Measurements from ENCODE around the gene CHTF18. TPM values are rescaled to one million over a fixed set of nuclear protein-coding genes. Genes with fewer than 3 reads are reported as not detected.
A peak's percentile ranks its signal among the peaks of the same experiment; 100 is the strongest.

Gene CHTF18
- total and polyA plus RNA-seq, 9 of the 15 experiments (the other 6 are each of a cell fraction or from before 2014, with no cell fraction given), result 2.5 to 123 (median 17.0) TPM

- TF ChIP-seq, protein P1, sequence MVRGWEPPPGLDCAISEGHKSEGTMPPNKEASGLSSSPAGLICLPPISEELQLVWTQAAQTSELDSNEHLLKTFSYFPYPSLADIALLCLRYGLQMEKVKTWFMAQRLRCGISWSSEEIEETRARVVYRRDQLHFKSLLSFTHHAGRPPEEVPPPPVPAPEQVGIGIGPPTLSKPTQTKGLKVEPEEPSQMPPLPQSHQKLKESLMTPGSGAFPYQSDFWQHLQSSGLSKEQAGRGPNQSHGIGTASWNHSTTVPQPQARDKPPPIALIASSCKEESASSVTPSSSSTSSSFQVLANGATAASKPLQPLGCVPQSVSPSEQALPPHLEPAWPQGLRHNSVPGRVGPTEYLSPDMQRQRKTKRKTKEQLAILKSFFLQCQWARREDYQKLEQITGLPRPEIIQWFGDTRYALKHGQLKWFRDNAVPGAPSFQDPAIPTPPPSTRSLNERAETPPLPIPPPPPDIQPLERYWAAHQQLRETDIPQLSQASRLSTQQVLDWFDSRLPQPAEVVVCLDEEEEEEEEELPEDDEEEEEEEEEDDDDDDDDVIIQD (CRISPR knock-in tag; IDR thresholded peaks at IDR 0.05), result no peak
- no peak for TF ChIP-seq BCOR (IDR thresholded peaks at IDR 0.05)
- no peak for TF ChIP-seq ESRRA (IDR thresholded peaks at IDR 0.05; ENCODE audit: borderline replicate concordance, low read depth)
- no peak for TF ChIP-seq ZNF778 (CRISPR knock-in tag; IDR thresholded peaks at IDR 0.05)
- no peak for TF ChIP-seq ZNF347 (CRISPR knock-in tag; IDR thresholded peaks at IDR 0.05; ENCODE audit: low read depth)
Measured at GRCh38 chr16:835373-835772, 47.0 kb downstream of the CHTF18 start (continued).

- no peak for FAIRE-seq
- ChIA-PET CTCF (ENCODE audit: low intra/inter-chr PET ratio) (no interaction called here), POLR2A (no interaction called here)
- TF ChIP-seq ZNF280A (IDR thresholded peaks at IDR 0.05; ENCODE audit: low read depth, partially characterized antibody), result peak; percentile 76
- peak; percentile 47; the same call in 1 of the 2 replicates for TF ChIP-seq TRIM28 (IDR thresholded peaks at IDR 0.05)
- 0 out of 2 replicates have a peak, but pooled peaks have one; percentile 38 for TF ChIP-seq ZNF316 (IDR thresholded peaks at IDR 0.05)
- no peak for TF ChIP-seq BRF2 (IDR thresholded peaks at IDR 0.05; ENCODE audit: borderline replicate concordance, insufficient read depth, insufficient read length)
- TF ChIP-seq ZNF239 (CRISPR knock-in tag; IDR thresholded peaks at IDR 0.05), result peak; percentile 93
- TF ChIP-seq CBX3 (IDR thresholded peaks at IDR 0.05; ENCODE audit: borderline replicate concordance in 1 of 2, low read length in 2 of 2), result peak in 1 of 2 experiments; percentile 94; a peak in 2 of 3 replicates
- TF ChIP-seq SIRT6 (IDR thresholded peaks at IDR 0.05; ENCODE audit: low read depth, low read length), result no peak
- peak in 1 of 3 experiments; percentile 18 for TF ChIP-seq YY1 (IDR thresholded peaks at IDR 0.05; ENCODE audit: borderline replicate concordance in 1 of 3, control insufficient read depth in 1 of 3, extremely low read depth in 1 of 3, insufficient read depth in 3 of 3, insufficient read length in 1 of 3, insufficient replicate concordance in 2 of 3, low read depth in 1 of 3, low read length in 2 of 3)
- no peak for TF ChIP-seq ZNF444 (CRISPR knock-in tag; IDR thresholded peaks at IDR 0.05)
- TF ChIP-seq CREBBP (IDR thresholded peaks at IDR 0.05; ENCODE audit: low read depth, low read length), result no peak
- peak; percentile 63; the same call in 1 of the 2 replicates for TF ChIP-seq CBX5 (IDR thresholded peaks at IDR 0.05; ENCODE audit: borderline replicate concordance, low read depth)
- TF ChIP-seq ZNF644 (tag; IDR thresholded peaks at IDR 0.05; ENCODE audit: low read depth), result no peak
- TF ChIP-seq ZNF507 (tag; conservative IDR thresholded peaks at IDR 0.05), result 0 out of 2 replicates have a peak, but pooled peaks have one; percentile 37
- BruUV-seq (replicated peaks), result no TSS peak
- Histone ChIP-seq H3K4me3 (no peak overlapping the region), H3K9ac (ENCODE audit: insufficient read depth in 1 of 2, low read depth in 2 of 2, low read length in 2 of 2) (no peak overlapping the region), H3K27me3 (ENCODE audit: control insufficient read depth in 2 of 2, insufficient read depth in 2 of 2, low read length in 2 of 2) (peaks cover 16 to 53% of the 10 kb centered on the region in 2 experiments; a peak in 4 of 5 replicates), H3K9me3 (replicated peaks; ENCODE audit: control insufficient read depth, insufficient read depth, low read depth, low read length) (peaks cover 1% of the 10 kb centered on the region; the same call in 1 of the 2 replicates), H2AFZ (ENCODE audit: low read depth, low read length) (no peak overlapping the region), H3K36me3 (ENCODE audit: control insufficient read depth, insufficient read depth, low read length) (no peaks in the 10 kb centered on the region), H4K20me1 (replicated peaks; ENCODE audit: control insufficient read depth, insufficient read depth, low read length) (no peaks in the 10 kb centered on the region), H3K27ac (ENCODE audit: extremely low read depth, low read depth, low read length) (no peak overlapping the region), H3K9me1 (ENCODE audit: control insufficient read depth, insufficient read depth, low read length) (no peaks in the 10 kb centered on the region), H3K4me2 (ENCODE audit: insufficient read depth, low read length) (no peak overlapping the region), H3K4me1 (replicated peaks in 1 of 2; ENCODE audit: control insufficient read depth in 2 of 2, insufficient read depth in 2 of 2, low read length in 2 of 2) (peaks cover 0 to 27% of the 10 kb centered on the region in 2 experiments; a peak in 2 of 5 replicates), H3K79me2 (ENCODE audit: control insufficient read depth, insufficient read depth, low read length) (no peaks in the 10 kb centered on the region)
- WGBS (ENCODE audit: insufficient coverage, low coverage, missing lambda C conversion rate), result 1% methylated on average over 4 of the region's 4 CpGs
- intact Hi-C loops (cut with micrococcal nuclease), result no loop called here
- no peak for ATAC-seq
- no peak for DNase-seq (ENCODE audit: extremely low read depth in 1 of 4, low spot score in 3 of 4)
- in situ Hi-C loops (cut with MboI), result no loop called here
Measured at GRCh38 chr16:836221-836620, 47.8 kb downstream of the CHTF18 start.
